Fibroblast of lung (primary cell): ENCODE measurements around the gene MTOR.

Experiments used
- CTCF ChIP-seq, 2 donors: IDR thresholded peaks in 1 of 2; conservative IDR thresholded peaks in 1 of 2; 1 replicate in 1 of 2; 2 replicates in 1 of 2; pipeline ENCODE4 v1.5.1; 2011 to 2012; ENCODE audit warnings: low read length in 2 of 2, control low read depth in 1 of 2, inconsistent platforms in 1 of 2, low read depth in 1 of 2, mild to moderate bottlenecking in 1 of 2
- EZH2 ChIP-seq: IDR thresholded peaks from 2 replicates; pipeline ENCODE4 v1.5.1; 2012; ENCODE audit warnings: low read length, control low read depth, mild to moderate bottlenecking; ENCODE audit errors: missing control alignments

GRCh38 chr1:11125931-11126330 lies 136.4 kb downstream of the MTOR start:
- TF ChIP-seq CTCF (conservative IDR thresholded peaks at IDR 0.05 in 1 of 2, IDR thresholded peaks at IDR 0.05 in 1 of 2; ENCODE audit: low read depth in 1 of 2, low read length in 2 of 2): no peak
- TF ChIP-seq EZH2: no peak
